GM12878 (cell line): Measurements from ENCODE around the gene COL6A3.

ENCODE experiments used
- CTCF ChIP-seq, 3 experiments: IDR thresholded peaks in 2 of 3; conservative IDR thresholded peaks in 1 of 3; 2 replicates each; pipeline ENCODE4 v1.5.1; 2011; ENCODE audit warnings: low read depth in 3 of 3, low read length in 3 of 3, mild to moderate bottlenecking in 3 of 3, control low read depth in 2 of 3, moderate library complexity in 2 of 3, inconsistent platforms in 1 of 3, mixed read lengths in 1 of 3; ENCODE audit not compliant: control insufficient read depth in 2 of 3, insufficient read depth in 1 of 3; ENCODE audit errors: extremely low read depth in 1 of 3
- JUNB ChIP-seq: IDR thresholded peaks from 2 replicates; pipeline ENCODE4 v1.6.1; 2016; ENCODE audit warnings: antibody characterized with exemption, mild to moderate bottlenecking
- NFXL1 ChIP-seq: fragments of 450-650 bp; IDR thresholded peaks from 2 replicates; pipeline ENCODE4 v1.6.1; 2017; ENCODE audit warnings: antibody characterized with exemption, mild to moderate bottlenecking, borderline replicate concordance

GRCh38 chr2:237345891-237346640 is 67.9 kb downstream of the COL6A3 start:
- TF ChIP-seq CTCF (IDR thresholded peaks at IDR 0.05 in 2 of 3, conservative IDR thresholded peaks at IDR 0.05 in 1 of 3; ENCODE audit: control insufficient read depth in 2 of 3, extremely low read depth in 1 of 3, insufficient read depth in 1 of 3, low read depth in 3 of 3, low read length in 3 of 3): no peak
- TF ChIP-seq JUNB: no peak
- no peak for TF ChIP-seq NFXL1
